ENCODE data around the gene ZDHHC4. TPM values are rescaled to one million over a fixed set of nuclear protein-coding genes. Genes with fewer than 3 reads are reported as not detected.

ZDHHC4 gene
- total RNA-seq, 6 experiments from 2014 or later, result 27.9 to 48.5 (median 36.9) TPM

GRCh38 chr7:6624246-6624611 is 47.0 kb downstream of the ZDHHC4 start:
- H3K9me3 ChIP-seq, result no peaks in the 10 kb centered on the region
- no peak for DNase-seq
- no peaks in the 10 kb centered on the region for H3K27me3 ChIP-seq
- intact Hi-C loops (cut with DNase I), result no loop called here
- WGBS (ENCODE audit: insufficient coverage, low coverage, low lambda C conversion rate, missing lambda C conversion rate), result 57% methylated on average over 3 of the region's 3 CpGs
- H3K27ac ChIP-seq, result no peak overlapping the region
- H3K4me3 ChIP-seq, result no peak overlapping the region
- ATAC-seq, result no peak
- no peaks in the 10 kb centered on the region for H3K4me1 ChIP-seq
- H3K36me3 ChIP-seq, result no peaks in the 10 kb centered on the region
- TF ChIP-seq POLR2A (IDR thresholded peaks at IDR 0.05), result no peak
- TF ChIP-seq CTCF (IDR thresholded peaks at IDR 0.05), result no peak

DNA sequence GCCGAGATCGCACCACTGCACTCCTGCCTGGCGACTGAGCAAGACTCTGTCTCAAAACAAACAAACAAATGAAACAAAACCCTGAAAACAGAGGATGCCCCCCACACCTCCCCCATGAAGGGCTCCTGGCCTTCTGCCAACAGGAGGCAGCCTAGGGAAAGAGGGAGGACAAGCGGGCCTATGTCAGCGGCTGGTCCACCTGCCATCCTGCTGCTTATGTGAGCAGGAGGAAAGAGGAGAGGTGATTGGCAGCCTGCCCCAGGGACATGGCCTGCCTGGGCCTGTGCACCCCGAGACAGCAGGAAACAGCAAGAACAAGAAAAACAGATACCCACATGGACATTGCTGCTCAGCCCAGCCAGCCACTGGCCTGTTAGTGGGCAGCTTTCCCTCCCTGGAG is 50.8 kb downstream of the ZDHHC4 start:
- Histone ChIP-seq H3K27me3 (no peaks in the 10 kb centered on the region), H3K4me1 (no peaks in the 10 kb centered on the region), H3K36me3 (no peaks in the 10 kb centered on the region), H3K27ac (no peak overlapping the region), H3K4me3 (no peak overlapping the region), H3K9me3 (no peaks in the 10 kb centered on the region)
- 96% methylated on average over 3 of the region's 6 CpGs for WGBS (ENCODE audit: insufficient coverage, low coverage, low lambda C conversion rate, missing lambda C conversion rate)
- no peak for TF ChIP-seq CTCF (IDR thresholded peaks at IDR 0.05)
- no peak for TF ChIP-seq POLR2A (IDR thresholded peaks at IDR 0.05)
- intact Hi-C loops (cut with DNase I), result no loop called here
- ATAC-seq, result no peak
- DNase-seq, result no peak

DNA sequence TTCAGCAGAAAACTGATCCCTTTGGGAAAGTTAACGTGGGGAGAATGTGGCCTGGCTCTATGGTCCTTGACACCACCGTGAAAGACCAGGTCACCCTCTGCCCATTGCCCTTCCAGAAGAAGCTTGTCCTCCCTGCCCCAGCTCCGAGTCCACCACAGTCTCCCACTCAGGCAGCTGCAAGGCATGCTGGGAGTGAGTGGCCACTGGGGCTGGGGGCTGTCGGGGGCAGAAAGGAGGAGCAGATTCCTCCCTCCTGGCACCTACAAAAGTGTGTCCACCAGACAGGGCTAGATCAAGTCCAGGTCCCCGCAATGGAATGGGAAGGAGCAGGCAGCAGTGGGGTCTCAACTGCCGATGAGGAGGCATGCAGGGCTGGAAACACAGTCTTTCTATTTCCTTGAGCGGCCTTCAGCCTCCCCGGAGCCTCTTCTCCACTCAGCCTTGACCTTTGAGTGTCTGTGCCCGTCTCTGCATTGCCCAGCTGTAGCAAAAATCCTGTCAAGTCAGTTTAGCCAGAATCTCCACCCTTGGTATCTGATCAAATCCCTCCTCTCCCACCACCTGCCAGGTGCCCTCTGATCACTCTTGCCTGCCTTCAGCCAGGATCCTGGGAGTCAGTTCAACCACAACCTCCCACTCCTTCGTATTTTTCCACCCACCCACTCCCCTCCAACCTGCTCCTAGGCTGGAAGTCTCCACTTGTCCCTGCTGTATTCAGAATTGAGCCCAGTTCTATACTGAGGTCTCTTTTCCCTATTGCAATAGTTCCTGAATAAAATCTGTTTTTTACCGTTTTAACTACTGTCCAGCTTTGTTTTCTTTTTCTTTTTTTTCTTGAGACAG is 53.0 kb downstream of the ZDHHC4 start:
- Histone ChIP-seq H3K27me3 (no peaks in the 10 kb centered on the region), H3K4me3 (no peak overlapping the region), H3K9me3 (no peaks in the 10 kb centered on the region), H3K36me3 (no peaks in the 10 kb centered on the region), H3K4me1 (no peaks in the 10 kb centered on the region), H3K27ac (no peak overlapping the region)
- TF ChIP-seq CTCF (IDR thresholded peaks at IDR 0.05), result no peak
- no peak for TF ChIP-seq POLR2A (IDR thresholded peaks at IDR 0.05)
- 48% methylated on average over 8 of the region's 11 CpGs for WGBS (ENCODE audit: insufficient coverage, low coverage, low lambda C conversion rate, missing lambda C conversion rate)
- ATAC-seq, result no peak
- no peak for DNase-seq
- intact Hi-C loops (cut with DNase I), result no loop called here

DNA sequence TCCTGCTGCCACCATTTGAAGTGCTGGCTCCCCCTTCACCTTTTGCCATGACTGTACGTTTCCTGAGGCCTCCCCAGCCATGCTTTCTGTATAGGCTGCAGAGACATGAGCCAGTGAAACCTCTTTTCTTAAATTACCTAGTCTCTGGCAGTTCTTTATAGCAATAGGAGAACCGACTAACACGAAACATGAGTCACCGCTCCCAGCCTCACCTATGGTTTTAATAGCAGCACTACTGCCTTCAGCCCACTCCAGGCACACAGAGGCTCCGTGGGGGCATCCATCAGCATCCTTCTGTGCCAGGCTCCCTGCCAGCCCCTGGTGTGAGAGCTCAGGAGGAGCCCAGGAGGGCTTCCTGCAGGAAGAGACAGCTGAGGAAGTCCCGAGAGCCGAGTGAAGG is 54.4 kb downstream of the ZDHHC4 start:
- Histone ChIP-seq H3K27ac (no peak overlapping the region), H3K4me3 (no peak overlapping the region), H3K4me1 (peaks cover 0 to 5% (median 0%) of the 10 kb centered on the region in 4 donors), H3K9me3 (no peaks in the 10 kb centered on the region), H3K36me3 (no peaks in the 10 kb centered on the region), H3K27me3 (no peaks in the 10 kb centered on the region)
- ATAC-seq (no peak), DNase-seq (no peak)
- TF ChIP-seq POLR2A (IDR thresholded peaks at IDR 0.05) (no peak), CTCF (IDR thresholded peaks at IDR 0.05) (no peak)
- WGBS (ENCODE audit: insufficient coverage, low coverage, low lambda C conversion rate, missing lambda C conversion rate), result 73% methylated on average over 5 of the region's 7 CpGs
- intact Hi-C loops (cut with DNase I), result no loop called here
